ENCODE measurements around the gene SCN10A.

Gene SCN10A

GRCh38 chr3:38684546-38684945 is 131.5 kb downstream of the SCN10A start:
- Histone ChIP-seq H3K14ac (ENCODE audit: low read length in 2 of 2) (no peak overlapping the region), H4K91ac (ENCODE audit: low read length) (no peak overlapping the region), H3K4me2 (ENCODE audit: low read length, poor library complexity, severe bottlenecking) (no peak overlapping the region), H4K8ac (ENCODE audit: low read length) (no peak overlapping the region), H3K36me3 (ENCODE audit: control insufficient read depth in 1 of 2, insufficient read depth in 2 of 2, low read depth in 1 of 2, low read length in 2 of 2) (no peaks in the 10 kb centered on the region), H3K4me3 (ENCODE audit: insufficient read depth in 1 of 2, low read depth in 1 of 2, low read length in 2 of 2) (no peak overlapping the region), H3K79me1 (replicated peaks; ENCODE audit: low read length, poor library complexity, severe bottlenecking) (no peaks in the 10 kb centered on the region), H3K18ac (ENCODE audit: low read depth in 1 of 2, low read length in 2 of 2) (no peak overlapping the region), H3K27ac (ENCODE audit: low read length, poor library complexity, severe bottlenecking) (no peak overlapping the region), H2BK12ac (ENCODE audit: low read length in 2 of 2) (no peak overlapping the region), H2BK5ac (ENCODE audit: low read depth, low read length, poor library complexity, severe bottlenecking) (no peak overlapping the region), H3K27me3 (ENCODE audit: control insufficient read depth in 1 of 2, insufficient read depth in 1 of 2, low read length in 2 of 2) (peaks cover 20 to 33% of the 10 kb centered on the region in 2 experiments), H3K23ac (ENCODE audit: low read length in 2 of 2) (no peak overlapping the region), H2BK15ac (ENCODE audit: low read depth, poor library complexity, severe bottlenecking) (no peak overlapping the region), H3K9ac (ENCODE audit: low read length) (no peak overlapping the region), H3K4ac (ENCODE audit: low read depth in 1 of 2, low read length in 2 of 2) (no peak overlapping the region), H2AK5ac (ENCODE audit: low read length, severe bottlenecking) (no peak overlapping the region), H2AFZ (ENCODE audit: low read depth, low read length) (no peak overlapping the region), H2BK120ac (ENCODE audit: low read depth, low read length) (no peak overlapping the region), H3K4me1 (ENCODE audit: control insufficient read depth, insufficient read depth, low read depth, low read length) (no peaks in the 10 kb centered on the region), H3K9me3 (ENCODE audit: control insufficient read depth, low read length) (no peaks in the 10 kb centered on the region)
- WGBS = 44% methylated on average over 2 of the region's 5 CpGs
- DNase-seq = no peak

- Histone ChIP-seq H2BK120ac (ENCODE audit: low read depth, low read length) (no peak overlapping the region), H2AFZ (ENCODE audit: low read depth, low read length) (no peak overlapping the region), H4K91ac (ENCODE audit: low read length) (no peak overlapping the region), H2BK12ac (ENCODE audit: low read length in 2 of 2) (no peak overlapping the region), H3K79me1 (replicated peaks; ENCODE audit: low read length, poor library complexity, severe bottlenecking) (no peaks in the 10 kb centered on the region), H3K14ac (ENCODE audit: low read length in 2 of 2) (no peak overlapping the region), H3K23ac (ENCODE audit: low read length in 2 of 2) (no peak overlapping the region), H2BK15ac (ENCODE audit: low read depth, poor library complexity, severe bottlenecking) (no peak overlapping the region), H3K9me3 (ENCODE audit: control insufficient read depth, low read length) (no peaks in the 10 kb centered on the region), H3K27ac (ENCODE audit: low read length, poor library complexity, severe bottlenecking) (no peak overlapping the region), H2BK5ac (ENCODE audit: low read depth, low read length, poor library complexity, severe bottlenecking) (no peak overlapping the region), H2AK5ac (ENCODE audit: low read length, severe bottlenecking) (no peak overlapping the region), H4K8ac (ENCODE audit: low read length) (no peak overlapping the region), H3K27me3 (ENCODE audit: control insufficient read depth in 1 of 2, insufficient read depth in 1 of 2, low read length in 2 of 2) (peaks cover 9 to 13% of the 10 kb centered on the region in 2 experiments), H3K4me2 (ENCODE audit: low read length, poor library complexity, severe bottlenecking) (no peak overlapping the region), H3K4me3 (ENCODE audit: insufficient read depth in 1 of 2, low read depth in 1 of 2, low read length in 2 of 2) (no peak overlapping the region), H3K18ac (ENCODE audit: low read depth in 1 of 2, low read length in 2 of 2) (no peak overlapping the region), H3K4me1 (ENCODE audit: control insufficient read depth, insufficient read depth, low read depth, low read length) (no peaks in the 10 kb centered on the region), H3K9ac (ENCODE audit: low read length) (no peak overlapping the region), H3K4ac (ENCODE audit: low read depth in 1 of 2, low read length in 2 of 2) (no peak overlapping the region), H3K36me3 (ENCODE audit: control insufficient read depth in 1 of 2, insufficient read depth in 2 of 2, low read depth in 1 of 2, low read length in 2 of 2) (no peaks in the 10 kb centered on the region)
- 6% methylated on average over 3 of the region's 4 CpGs for WGBS
- no peak for DNase-seq
These were observed 146.3 kb downstream of the SCN10A start for GRCh38 chr3:38669668-38670067.

GRCh38 chr3:38662544-38662943 is 153.5 kb downstream of the SCN10A start:
- Histone ChIP-seq H3K4ac (ENCODE audit: low read depth in 1 of 2, low read length in 2 of 2) (no peak overlapping the region), H3K9ac (ENCODE audit: low read length) (no peak overlapping the region), H3K27me3 (ENCODE audit: control insufficient read depth in 1 of 2, insufficient read depth in 1 of 2, low read length in 2 of 2) (peaks cover 24 to 27% of the 10 kb centered on the region in 2 experiments), H2BK15ac (ENCODE audit: low read depth, poor library complexity, severe bottlenecking) (no peak overlapping the region), H2AFZ (ENCODE audit: low read depth, low read length) (no peak overlapping the region), H3K18ac (ENCODE audit: low read depth in 1 of 2, low read length in 2 of 2) (no peak overlapping the region), H3K23ac (ENCODE audit: low read length in 2 of 2) (no peak overlapping the region), H3K36me3 (ENCODE audit: control insufficient read depth in 1 of 2, insufficient read depth in 2 of 2, low read depth in 1 of 2, low read length in 2 of 2) (no peaks in the 10 kb centered on the region), H3K4me2 (ENCODE audit: low read length, poor library complexity, severe bottlenecking) (no peak overlapping the region), H2BK12ac (ENCODE audit: low read length in 2 of 2) (no peak overlapping the region), H3K4me1 (ENCODE audit: control insufficient read depth, insufficient read depth, low read depth, low read length) (no peaks in the 10 kb centered on the region), H3K14ac (ENCODE audit: low read length in 2 of 2) (no peak overlapping the region), H4K8ac (ENCODE audit: low read length) (no peak overlapping the region), H2BK120ac (ENCODE audit: low read depth, low read length) (no peak overlapping the region), H3K4me3 (ENCODE audit: insufficient read depth in 1 of 2, low read depth in 1 of 2, low read length in 2 of 2) (no peak overlapping the region), H4K91ac (ENCODE audit: low read length) (no peak overlapping the region), H3K27ac (ENCODE audit: low read length, poor library complexity, severe bottlenecking) (no peak overlapping the region), H2BK5ac (ENCODE audit: low read depth, low read length, poor library complexity, severe bottlenecking) (no peak overlapping the region), H3K79me1 (replicated peaks; ENCODE audit: low read length, poor library complexity, severe bottlenecking) (no peaks in the 10 kb centered on the region), H3K9me3 (ENCODE audit: control insufficient read depth, low read length) (peaks cover 6% of the 10 kb centered on the region), H2AK5ac (ENCODE audit: low read length, severe bottlenecking) (no peak overlapping the region)
- DNase-seq = peak; percentile 32
- 12% methylated on average over 3 of the region's 4 CpGs for WGBS

GRCh38 chr3:38658841-38659240 is 157.2 kb downstream of the SCN10A start:
- no peak overlapping the region for H3K18ac ChIP-seq (ENCODE audit: low read depth in 1 of 2, low read length in 2 of 2)
- no peak overlapping the region for H2BK15ac ChIP-seq (ENCODE audit: low read depth, poor library complexity, severe bottlenecking)
- H3K14ac ChIP-seq (ENCODE audit: low read length in 2 of 2) = no peak overlapping the region
- no peak overlapping the region for H4K8ac ChIP-seq (ENCODE audit: low read length)
- no peak overlapping the region for H2BK5ac ChIP-seq (ENCODE audit: low read depth, low read length, poor library complexity, severe bottlenecking)
- no peak overlapping the region for H4K91ac ChIP-seq (ENCODE audit: low read length)
- peaks cover 41 to 61% of the 10 kb centered on the region in 2 experiments for H3K27me3 ChIP-seq (ENCODE audit: control insufficient read depth in 1 of 2, insufficient read depth in 1 of 2, low read length in 2 of 2)
- WGBS = 8% methylated on average over 9 of the region's 9 CpGs
- H2BK120ac ChIP-seq (ENCODE audit: low read depth, low read length) = no peak overlapping the region
- H3K79me1 ChIP-seq (replicated peaks; ENCODE audit: low read length, poor library complexity, severe bottlenecking) = no peaks in the 10 kb centered on the region
- H2AFZ ChIP-seq (ENCODE audit: low read depth, low read length) = no peak overlapping the region
- H3K27ac ChIP-seq (ENCODE audit: low read length, poor library complexity, severe bottlenecking) = no peak overlapping the region
- no peak overlapping the region for H2BK12ac ChIP-seq (ENCODE audit: low read length in 2 of 2)
- H2AK5ac ChIP-seq (ENCODE audit: low read length, severe bottlenecking) = no peak overlapping the region
- H3K9ac ChIP-seq (ENCODE audit: low read length) = no peak overlapping the region
- H3K23ac ChIP-seq (ENCODE audit: low read length in 2 of 2) = peak overlapping the region in 1 of 2 experiments; percentile 9
- H3K4me3 ChIP-seq (ENCODE audit: insufficient read depth in 1 of 2, low read depth in 1 of 2, low read length in 2 of 2) = no peak overlapping the region
- no peak for DNase-seq
- peaks cover 6% of the 10 kb centered on the region for H3K9me3 ChIP-seq (ENCODE audit: control insufficient read depth, low read length)
- H3K4me1 ChIP-seq (ENCODE audit: control insufficient read depth, insufficient read depth, low read depth, low read length) = peaks cover 4% of the 10 kb centered on the region
- H3K36me3 ChIP-seq (ENCODE audit: control insufficient read depth in 1 of 2, insufficient read depth in 2 of 2, low read depth in 1 of 2, low read length in 2 of 2) = no peaks in the 10 kb centered on the region
- no peak overlapping the region for H3K4ac ChIP-seq (ENCODE audit: low read depth in 1 of 2, low read length in 2 of 2)
- no peak overlapping the region for H3K4me2 ChIP-seq (ENCODE audit: low read length, poor library complexity, severe bottlenecking)
